Smooth muscle cell of the brain vasculature (primary cell): ENCODE data around the gene NRXN3.

Experiments
- DNase-seq: peaks from one replicate; pipeline ENCODE4 v3.0.0-alpha.2; 2012; ENCODE audit warnings: low read depth, low spot score

NRXN3 gene

DNA sequence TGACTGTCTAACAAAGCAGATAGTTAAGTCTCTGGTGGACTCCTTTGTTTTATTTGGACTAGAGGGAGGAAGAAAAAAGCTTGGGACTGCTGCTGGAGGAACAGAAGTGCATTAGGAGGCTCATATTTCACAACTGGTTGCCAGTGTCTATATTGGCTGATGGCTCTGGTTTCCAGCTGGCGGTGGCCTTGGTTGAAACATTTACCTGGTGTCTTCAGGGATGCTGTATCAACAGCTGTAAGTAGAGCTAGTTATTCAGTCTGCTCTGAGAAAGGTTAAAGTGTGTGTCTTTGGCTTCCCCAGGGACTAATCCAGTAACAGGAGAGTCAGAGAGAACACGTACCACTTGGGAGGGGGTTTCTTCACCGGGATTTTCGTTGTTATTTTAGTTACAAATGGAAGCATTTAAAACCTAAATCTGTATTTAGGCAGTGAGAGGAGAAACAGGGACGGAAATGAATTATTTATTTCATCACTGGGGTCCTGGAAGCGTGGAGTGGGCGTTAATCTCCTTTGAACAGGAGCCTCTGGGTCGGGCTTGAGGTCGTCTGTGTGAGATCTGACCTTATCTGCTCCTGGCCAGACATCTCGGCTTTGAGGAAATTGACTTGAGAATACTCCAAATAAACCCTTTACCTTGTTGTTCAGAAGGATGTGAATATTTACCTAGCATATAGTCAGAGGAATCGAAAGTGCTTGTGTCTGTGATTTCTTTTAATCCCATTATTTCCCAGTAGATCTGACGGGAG lies 149.9 kb downstream of the NRXN3 start:
- no peak for DNase-seq

DNA sequence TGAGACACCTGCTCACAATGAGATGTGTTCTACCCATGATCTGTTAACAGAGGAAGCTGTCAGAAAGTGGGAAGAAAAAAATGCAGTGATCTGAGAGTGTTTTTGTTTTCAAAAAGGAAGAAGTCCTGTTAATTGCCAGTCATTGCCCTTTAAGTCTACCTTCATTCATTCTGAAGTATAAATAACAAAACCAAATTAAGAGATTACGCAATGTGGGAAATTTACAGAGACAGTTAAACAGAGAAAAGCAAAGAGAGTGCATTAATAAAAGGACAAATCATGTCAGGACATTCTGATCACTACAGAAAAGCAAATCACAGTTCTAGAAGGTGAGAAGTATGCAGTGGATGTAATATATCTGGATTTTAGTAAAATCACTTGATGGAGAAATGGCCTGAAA lies 154.2 kb downstream of the NRXN3 start:
- DNase-seq, result no peak

GRCh38 chr14:78325911-78326310 lies 155.7 kb downstream of the NRXN3 start:
- DNase-seq, result no peak

GRCh38 chr14:78327426-78328221 lies 157.5 kb downstream of the NRXN3 start:
- no peak for DNase-seq

DNA sequence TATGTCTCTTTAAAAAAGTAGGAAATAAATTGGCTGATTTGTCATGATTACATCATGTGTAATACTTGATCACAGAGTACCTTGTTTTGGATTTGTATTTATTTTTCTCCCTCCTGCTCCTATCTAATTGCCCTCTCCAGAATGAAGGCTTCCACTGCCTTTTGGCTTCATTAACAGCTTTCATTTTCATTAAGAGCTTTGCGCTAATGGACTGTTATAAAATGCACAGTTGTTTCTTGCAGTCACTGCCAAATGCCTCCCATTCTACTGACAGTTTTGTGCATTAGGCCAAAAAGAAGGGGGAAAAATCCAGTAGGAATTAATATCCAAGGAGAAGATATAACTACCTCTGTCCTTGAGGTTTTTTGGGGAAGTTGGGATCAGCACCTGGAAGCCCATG lies 159.2 kb downstream of the NRXN3 start:
- no peak for DNase-seq

DNA sequence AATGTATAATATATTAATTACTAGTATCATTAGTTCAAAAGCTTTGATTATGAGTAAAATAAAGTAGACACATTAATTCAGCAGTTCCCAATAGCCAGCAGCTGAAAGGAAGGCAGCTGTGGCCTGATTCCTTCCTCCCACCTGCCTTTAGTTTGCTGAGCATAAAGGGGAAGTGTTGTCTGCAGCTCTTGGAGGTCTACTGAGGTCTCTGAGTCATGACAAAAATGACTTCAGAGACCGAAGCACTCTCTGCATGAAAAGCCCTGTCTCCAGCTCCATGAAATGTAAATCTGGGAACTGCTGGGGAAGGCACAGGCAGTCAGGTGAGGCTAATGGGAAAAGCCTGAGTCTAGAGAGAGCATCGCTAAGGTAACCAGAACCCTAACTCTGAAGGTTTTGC lies 165.4 kb downstream of the NRXN3 start:
- DNase-seq, result no peak

GRCh38 chr14:78340250-78340649 lies 170.1 kb downstream of the NRXN3 start:
- DNase-seq, result no peak

GRCh38 chr14:78341827-78342389 lies 171.7 kb downstream of the NRXN3 start:
- no peak for DNase-seq

DNA sequence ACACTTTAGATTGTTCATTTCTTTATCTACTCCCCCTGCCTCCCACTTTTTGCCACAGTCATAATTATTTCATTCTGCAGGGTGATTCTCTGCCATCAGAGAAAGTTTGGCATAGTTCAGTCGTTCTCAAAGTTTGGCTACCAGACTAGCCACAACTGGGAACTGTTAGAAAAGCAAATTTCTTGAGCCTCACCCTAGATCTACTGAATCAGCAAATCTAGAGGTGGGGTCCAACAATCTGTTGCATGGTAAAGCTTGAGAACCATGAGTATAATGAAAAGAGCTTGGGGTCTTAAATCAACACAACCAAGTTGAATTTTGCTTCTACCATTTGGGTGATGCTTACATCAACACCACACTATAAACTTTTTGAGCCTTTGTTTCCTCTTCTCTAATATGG lies 172.7 kb downstream of the NRXN3 start:
- no peak for DNase-seq

DNA sequence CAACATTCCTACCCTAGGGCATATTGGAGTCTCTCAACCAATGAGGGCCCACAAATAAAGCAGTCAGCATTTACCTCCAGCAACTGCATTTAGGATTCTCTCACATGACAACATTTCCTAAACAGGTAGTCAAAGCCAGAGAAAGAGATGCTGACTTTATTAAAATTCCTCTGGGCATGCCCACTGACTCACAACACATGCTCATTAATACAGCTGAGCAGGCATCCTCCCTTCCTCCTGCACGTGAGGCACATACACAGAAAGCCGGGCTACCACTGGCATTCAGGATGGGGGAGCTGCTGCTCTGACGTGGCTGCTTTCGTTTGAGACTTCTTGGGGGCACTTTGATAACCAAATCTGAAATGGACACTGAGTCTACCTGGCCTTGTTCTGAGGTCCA lies 174.1 kb downstream of the NRXN3 start:
- DNase-seq, result no peak

GRCh38 chr14:78345131-78345744 lies 175.1 kb downstream of the NRXN3 start:
- DNase-seq, result no peak

GRCh38 chr14:78346747-78347146 lies 176.6 kb downstream of the NRXN3 start:
- no peak for DNase-seq

DNA sequence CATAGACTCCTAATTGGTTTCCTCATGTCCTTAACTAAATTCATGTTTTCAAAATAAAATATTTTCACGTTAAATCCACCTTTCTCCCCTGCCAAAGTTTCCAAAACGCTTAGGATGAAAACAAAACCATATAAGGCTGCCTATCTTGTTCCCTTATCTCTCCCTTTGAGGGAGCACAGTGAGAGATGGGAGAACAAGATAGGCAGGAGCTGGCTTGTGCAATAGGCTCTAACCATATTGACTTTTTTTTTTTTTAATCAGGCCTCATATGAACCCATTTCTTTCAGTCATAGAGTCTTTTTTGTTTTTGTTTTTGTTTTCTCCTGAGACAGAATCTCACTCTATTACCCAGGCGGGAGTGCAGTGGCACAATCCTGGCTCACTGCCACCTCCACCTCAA lies 184.9 kb downstream of the NRXN3 start:
- no peak for DNase-seq

GRCh38 chr14:78356391-78356790 lies 186.2 kb downstream of the NRXN3 start:
- DNase-seq, result no peak

- no peak for DNase-seq
Observed at GRCh38 chr14:78358591-78358990, 188.4 kb downstream of the NRXN3 start.

- no peak for DNase-seq
Observed at GRCh38 chr14:78359581-78359980, 189.4 kb downstream of the NRXN3 start.

DNA sequence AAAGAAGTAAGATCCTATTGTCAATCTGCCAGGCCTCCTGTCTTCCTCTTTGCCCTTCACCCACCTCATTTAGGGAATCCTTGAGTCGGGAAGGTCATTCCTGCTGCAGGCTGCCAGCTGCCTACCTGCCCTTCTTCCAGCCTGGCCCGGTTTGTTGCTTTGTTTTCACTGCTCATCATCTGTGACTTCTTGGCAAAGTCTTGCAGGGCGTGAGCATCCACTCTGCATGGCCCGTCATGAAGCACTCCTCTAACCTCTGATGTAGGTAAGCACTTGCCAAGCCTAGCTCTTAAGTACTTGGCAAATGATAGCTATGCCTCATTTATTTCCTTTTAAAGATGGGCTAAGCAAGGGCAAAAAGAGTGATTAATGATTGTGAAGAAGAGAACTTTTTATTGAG lies 192.8 kb downstream of the NRXN3 start:
- no peak for DNase-seq

DNA sequence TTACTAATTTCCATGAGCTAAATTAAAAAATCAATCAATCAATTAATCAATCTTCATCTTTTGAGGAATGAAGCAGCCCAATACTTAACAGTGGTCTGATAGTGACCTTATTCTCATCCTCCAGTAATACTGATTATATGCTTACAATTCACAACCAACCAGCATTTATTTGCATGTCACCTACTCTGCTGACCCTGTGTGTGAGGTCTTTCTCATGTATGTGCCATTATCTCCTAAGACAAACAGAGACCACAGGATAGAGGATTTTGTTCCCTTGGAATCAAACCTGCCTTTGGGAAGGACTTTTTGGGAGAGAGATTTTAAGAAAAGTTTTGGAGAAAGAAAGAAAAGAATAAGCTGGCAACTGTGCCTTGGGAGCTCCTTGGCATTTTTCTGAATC lies 197.2 kb downstream of the NRXN3 start:
- no peak for DNase-seq

DNA sequence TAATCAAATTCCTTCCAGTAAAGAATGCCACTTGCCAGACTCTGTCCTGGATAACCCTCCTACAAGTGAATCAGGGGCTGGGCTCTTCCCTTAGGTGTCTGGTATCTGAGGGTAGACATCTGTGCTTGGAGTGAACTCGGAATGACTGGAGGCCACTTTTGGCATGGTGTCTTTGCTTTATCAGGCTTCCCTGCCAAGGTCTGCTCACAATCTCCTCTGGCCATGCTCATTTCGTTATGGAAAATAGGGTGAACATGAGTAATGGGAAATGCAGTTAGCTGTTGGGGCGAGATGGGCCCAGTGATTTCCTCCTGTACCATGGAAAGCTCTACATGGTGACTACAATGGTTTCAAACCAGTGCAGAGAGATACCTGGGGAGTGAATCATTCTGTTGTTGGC lies 212.9 kb downstream of the NRXN3 start:
- DNase-seq, result no peak

DNA sequence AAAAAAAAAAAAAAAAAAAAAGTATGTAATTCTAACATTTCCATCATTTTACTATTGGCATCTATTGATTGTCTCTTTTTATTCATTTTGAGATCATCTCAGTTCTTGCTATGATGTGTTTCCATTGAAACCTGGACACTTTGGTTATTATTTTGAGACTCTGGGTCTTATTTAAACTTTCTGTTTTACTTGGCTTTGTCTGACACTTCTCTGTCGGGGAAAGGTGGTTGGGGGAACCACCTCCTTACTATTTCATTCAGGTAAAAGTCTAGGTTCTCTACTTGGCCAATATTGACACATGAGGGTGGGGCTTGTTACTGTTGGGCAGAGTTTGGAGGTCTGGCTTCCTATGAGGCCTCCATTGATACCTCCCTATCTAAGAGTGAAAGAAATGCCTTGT lies 228.0 kb downstream of the NRXN3 start:
- no peak for DNase-seq

DNA sequence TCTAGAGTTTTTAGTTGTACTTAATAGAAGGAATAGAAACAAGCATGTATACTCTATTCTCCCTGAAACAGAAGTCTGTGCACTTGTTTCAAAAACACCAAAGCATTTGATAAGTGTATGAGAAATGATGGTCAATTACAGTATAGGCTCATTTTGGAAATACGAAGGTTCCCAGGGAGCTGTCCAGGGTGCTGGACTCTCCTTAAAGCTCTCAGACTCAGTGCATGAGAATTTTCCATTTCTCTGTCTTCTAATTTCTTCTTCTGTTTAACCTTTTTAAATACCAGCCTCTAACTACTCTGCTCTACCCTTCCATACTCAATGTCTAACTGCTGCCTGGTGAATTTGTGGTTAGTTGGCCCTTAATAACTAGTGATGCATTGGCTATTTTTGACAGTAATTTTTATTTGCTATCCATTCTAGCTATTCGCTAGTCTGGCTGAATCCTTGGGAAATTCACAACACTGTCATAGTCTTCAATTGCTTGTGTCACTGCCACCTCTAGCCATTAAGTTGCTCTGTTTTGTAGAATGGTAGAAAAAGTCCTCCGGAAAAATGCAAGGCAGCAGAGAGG lies 229.2 kb downstream of the NRXN3 start:
- DNase-seq, result no peak

DNA sequence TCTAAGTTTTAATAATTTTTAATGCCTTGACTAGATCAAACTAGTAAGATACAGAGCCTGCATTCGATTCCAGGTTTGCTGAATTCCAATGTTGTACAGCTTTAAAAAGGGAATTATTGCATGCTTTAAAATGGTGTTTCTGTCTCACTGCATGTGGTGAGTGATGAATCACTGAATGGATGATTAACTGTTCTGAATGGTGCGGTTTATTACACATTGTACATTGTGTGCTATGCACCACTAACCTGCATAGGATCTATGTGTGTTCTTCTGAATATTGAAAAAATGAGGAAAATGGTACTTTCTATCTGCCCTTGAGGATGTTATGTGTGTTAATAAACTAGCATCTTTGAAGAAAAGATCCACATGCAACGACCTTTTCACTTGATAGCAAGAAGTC lies 231.7 kb downstream of the NRXN3 start:
- DNase-seq, result no peak
